Fibroblast of lung (primary cell): ENCODE measurements around the gene MYDGF.

Source experiments
- CTCF ChIP-seq, 2 donors: IDR thresholded peaks in 1 of 2; conservative IDR thresholded peaks in 1 of 2; 1 replicate in 1 of 2; 2 replicates in 1 of 2; pipeline ENCODE4 v1.5.1; 2011 to 2012; ENCODE audit warnings: low read length in 2 of 2, control low read depth in 1 of 2, inconsistent platforms in 1 of 2, low read depth in 1 of 2, mild to moderate bottlenecking in 1 of 2
- EZH2 ChIP-seq: IDR thresholded peaks from 2 replicates; pipeline ENCODE4 v1.5.1; 2012; ENCODE audit warnings: low read length, control low read depth, mild to moderate bottlenecking; ENCODE audit errors: missing control alignments

- TF ChIP-seq EZH2 (no peak), CTCF (conservative IDR thresholded peaks at IDR 0.05 in 1 of 2, IDR thresholded peaks at IDR 0.05 in 1 of 2; ENCODE audit: low read depth in 1 of 2, low read length in 2 of 2) (no peak)
Measured at GRCh38 chr19:4656102-4656501, 14.0 kb downstream of the MYDGF start.
